D721Med (cell line): ENCODE measurements around the gene TFE3.
A peak's percentile ranks its signal among the peaks of the same experiment; 100 is the strongest.

Source experiments
- DNase-seq: peaks from one replicate; pipeline ENCODE4 v3.0.0; 2011; ENCODE audit warnings: low spot score; ENCODE audit not compliant: insufficient read length
- FAIRE-seq: peaks from 2 replicates; lab custom pipeline; 2011; peaks lifted over from hg19 to GRCh38; lab: Jason Lieb, UNC
- TF ChIP-seq, protein P1 (sequence below): IDR thresholded peaks from 2 replicates; pipeline ENCODE4 v1.5.1; 2012; ENCODE audit warnings: mild to moderate bottlenecking, control low read depth; ENCODE audit not compliant: insufficient read depth; ENCODE audit errors: missing control alignments

The TFE3 gene

DNA sequence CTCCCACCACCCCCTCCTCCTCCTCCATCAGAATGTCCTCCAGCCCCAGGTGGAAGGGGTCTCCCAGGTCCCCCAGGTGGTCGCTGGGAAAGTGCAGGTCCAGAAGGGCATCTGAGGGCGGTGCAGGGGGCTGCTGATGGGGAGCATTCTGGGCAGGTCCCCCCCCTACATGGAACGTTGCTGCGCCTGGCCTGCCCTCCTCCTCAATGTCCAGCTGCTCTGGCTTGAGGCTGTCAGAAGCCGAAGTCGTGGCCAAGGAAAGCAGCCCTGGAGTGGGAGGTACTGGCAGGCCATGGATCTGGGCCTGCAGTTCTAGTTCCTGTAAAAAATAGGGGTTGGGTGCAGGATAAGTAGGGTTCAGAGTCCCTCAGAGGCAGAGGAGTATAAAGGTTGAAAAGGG lies 12.9 kb downstream of the TFE3 start:
- TF ChIP-seq, protein P1, sequence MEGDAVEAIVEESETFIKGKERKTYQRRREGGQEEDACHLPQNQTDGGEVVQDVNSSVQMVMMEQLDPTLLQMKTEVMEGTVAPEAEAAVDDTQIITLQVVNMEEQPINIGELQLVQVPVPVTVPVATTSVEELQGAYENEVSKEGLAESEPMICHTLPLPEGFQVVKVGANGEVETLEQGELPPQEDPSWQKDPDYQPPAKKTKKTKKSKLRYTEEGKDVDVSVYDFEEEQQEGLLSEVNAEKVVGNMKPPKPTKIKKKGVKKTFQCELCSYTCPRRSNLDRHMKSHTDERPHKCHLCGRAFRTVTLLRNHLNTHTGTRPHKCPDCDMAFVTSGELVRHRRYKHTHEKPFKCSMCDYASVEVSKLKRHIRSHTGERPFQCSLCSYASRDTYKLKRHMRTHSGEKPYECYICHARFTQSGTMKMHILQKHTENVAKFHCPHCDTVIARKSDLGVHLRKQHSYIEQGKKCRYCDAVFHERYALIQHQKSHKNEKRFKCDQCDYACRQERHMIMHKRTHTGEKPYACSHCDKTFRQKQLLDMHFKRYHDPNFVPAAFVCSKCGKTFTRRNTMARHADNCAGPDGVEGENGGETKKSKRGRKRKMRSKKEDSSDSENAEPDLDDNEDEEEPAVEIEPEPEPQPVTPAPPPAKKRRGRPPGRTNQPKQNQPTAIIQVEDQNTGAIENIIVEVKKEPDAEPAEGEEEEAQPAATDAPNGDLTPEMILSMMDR, result no peak
- DNase-seq (no peak), FAIRE-seq (no peak)

DNA sequence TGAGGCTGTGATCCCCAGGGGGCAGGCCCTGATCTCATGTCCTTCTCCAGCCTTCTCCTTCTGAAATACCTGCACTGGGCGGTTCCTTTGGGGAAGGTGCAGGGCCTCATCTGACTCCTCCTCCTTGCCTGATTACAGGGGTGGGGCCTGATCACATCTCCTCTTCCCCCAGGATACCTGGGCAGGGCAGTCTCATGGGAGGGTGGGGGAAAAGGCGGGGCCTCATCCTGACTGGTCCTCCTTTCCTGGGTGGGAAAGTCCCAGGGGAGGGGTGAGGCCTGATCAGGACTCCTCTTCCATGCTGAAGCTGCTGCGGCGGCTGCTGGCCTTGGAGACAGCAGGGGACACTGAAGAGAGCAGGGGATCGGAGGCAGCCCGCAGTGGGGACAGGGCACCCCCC lies 13.3 kb downstream of the TFE3 start:
- DNase-seq (no peak), FAIRE-seq (no peak)
- TF ChIP-seq, protein P1, result no peak

DNA sequence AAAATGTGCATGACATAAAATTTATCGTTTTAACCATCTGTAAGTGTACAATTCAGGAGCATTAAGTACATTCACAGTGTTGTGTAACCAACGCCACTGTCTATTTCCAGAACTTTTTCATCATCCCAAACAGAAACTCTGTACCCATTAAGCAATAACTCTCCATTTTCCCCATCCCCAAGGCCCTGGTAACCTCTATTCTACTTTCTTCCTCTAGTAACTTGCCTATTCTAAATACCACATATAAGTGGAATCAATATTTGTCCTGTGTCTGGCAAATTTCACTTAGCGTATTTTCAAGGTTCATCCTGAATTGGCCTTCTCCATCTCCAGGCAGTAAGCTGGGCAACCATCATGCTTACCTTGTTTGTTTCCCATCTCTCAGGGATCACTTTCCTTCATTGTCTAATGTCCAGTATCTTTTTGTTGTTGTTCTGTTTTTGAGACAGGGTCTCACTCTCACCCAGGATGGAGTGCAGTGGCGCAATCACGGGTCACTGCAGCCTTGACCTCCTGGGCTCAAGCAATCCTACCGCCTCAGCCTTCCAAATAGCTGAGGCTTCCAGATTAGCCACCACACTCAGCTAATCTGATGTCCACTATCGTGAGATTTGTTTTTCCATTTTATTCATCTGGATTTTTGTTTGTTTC lies 23.4 kb downstream of the TFE3 start:
- TF ChIP-seq, protein P1, result no peak
- no peak for FAIRE-seq

DNA sequence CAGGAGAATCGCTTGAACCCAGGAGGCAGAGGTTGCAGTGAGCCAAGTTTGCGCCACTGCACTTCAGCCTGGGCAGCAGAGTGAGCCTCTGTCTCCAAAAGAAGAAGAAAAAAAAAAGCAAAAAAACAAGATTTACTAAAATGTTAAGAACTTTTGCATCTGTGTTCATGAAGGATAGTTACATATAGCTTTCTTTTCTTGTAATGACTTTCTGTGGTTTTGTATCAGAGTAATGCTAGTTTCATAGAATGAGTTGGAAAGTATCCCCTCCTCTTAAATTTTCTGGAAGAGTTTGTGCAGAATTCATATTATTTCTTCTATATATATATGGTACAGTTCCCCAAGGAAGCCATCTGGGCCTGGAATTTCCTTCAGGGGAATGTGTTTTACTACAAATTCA lies 24.1 kb downstream of the TFE3 start:
- FAIRE-seq (no peak), DNase-seq (no peak)
- TF ChIP-seq, protein P1, result no peak

More for the DNA sequence above, 23.4 kb downstream of the TFE3 start:
- no peak for DNase-seq

DNA sequence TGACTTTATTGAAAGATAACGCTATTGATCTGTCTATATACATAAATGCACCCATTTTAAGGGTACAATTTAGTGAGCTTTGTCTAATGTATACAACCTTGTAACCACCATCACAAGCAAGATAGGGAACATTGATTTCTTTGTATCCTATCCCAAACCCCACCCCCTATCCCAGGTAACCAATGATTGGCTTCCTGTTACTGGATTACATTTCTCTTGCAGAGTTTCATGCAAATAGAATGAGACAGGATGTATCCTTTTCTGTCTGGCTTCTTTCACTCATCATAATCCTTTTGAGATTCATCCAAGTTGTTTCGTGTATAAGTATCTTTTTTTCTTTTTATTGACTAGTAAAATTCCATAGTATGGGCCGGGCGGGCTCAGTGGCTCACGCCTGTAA lies 39.5 kb downstream of the TFE3 start:
- FAIRE-seq (no peak), DNase-seq (no peak)
- TF ChIP-seq, protein P1, result no peak

DNA sequence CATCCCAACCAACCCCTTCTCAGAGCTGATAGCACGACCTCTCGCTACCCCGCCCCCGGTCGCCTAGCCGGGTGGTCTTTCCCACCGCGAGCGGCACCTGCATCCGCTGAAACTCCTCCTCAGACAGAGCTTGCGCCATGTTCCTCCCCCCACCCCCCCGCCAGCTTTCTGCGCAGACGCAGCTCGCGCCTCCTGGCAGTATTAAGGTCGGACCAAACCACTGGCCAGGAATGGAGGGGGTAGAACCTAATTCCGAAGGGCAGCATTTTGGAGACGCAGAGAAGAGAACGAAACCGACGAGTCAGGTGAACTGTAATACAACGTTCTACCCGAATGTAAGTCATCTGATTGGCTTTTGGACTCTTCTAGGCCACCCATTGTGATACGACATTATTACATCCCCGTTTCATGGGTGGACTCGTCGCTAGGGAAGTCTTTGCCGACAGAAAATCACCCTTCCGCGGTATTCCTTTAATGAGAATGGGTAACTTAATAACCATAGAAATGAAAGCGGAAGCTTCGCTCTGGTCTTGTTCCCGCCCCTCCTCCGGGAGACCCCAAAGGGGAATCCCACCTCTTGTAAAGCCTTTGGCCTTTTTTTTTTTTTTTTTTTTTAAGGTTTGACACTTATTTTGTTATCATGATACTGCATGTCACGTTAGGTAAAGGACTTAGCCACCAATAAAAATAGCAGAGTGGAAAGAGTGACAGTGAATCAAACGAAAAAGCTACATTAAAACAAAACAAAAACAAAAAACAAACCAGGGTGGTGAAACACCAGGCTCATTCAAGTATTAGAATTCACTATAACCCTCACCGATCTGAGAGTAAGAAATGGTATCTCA lies 40.8 kb downstream of the TFE3 start, which contains the start of gene GRIPAP1:
TSS of gene GRIPAP1 (minus strand) at position 174 of the 845 bp plus-strand sequence. CDS start at position 139, 35 bp downstream.
- TF ChIP-seq, protein P1, result no peak
- DNase-seq (peak; percentile 39), FAIRE-seq (peak; percentile 70)
